CD4-positive, alpha-beta T cell (primary cell): Measurements from ENCODE around the gene TPM3. TPM values are rescaled to one million over a fixed set of nuclear protein-coding genes. Genes with fewer than 3 reads are reported as not detected.

Experiments
- ATAC-seq: fragments of 200-7000 bp; cut with Tn5 transposase; one replicate; pipeline ENCODE4 v1.10.0; 2022; ENCODE audit warnings: mild to moderate bottlenecking; ENCODE audit not compliant: poor library complexity
- CTCF ChIA-PET: fragments of 350-600 bp; sonication (Branson Sonifier 250); formaldehyde crosslinking; loops from one replicate; lab custom pipeline; 2021; ENCODE audit warnings: antibody characterized with exemption, inconsistent platforms; lab: Charles Lee
- POLR2A ChIA-PET: fragments of 350-600 bp; sonication (Branson Sonifier 250); formaldehyde crosslinking; loops from one replicate; lab custom pipeline; 2021; ENCODE audit warnings: antibody characterized with exemption, inconsistent platforms; lab: Charles Lee
- DNase-seq, 14 experiments: peaks; one replicate each; pipeline ENCODE4 v3.0.0-alpha.2; 2013 to 2020; ENCODE audit warnings: mixed read lengths in 2 of 14
- H3K27ac ChIP-seq, 2 donors: one replicate each; pipeline versions ENCODE4 v1.5.1 to v1.7.0; 2013; ENCODE audit warnings: low read length in 2 of 2, low read depth in 1 of 2, mild to moderate bottlenecking in 1 of 2
- H3K27me3 ChIP-seq, 2 experiments: 1 replicate in 1 of 2; 2 replicates in 1 of 2; pipeline versions ENCODE4 v1.6.1 to v1.7.0; 2013; ENCODE audit warnings: low read length in 2 of 2, control low read depth in 1 of 2, mild to moderate bottlenecking in 1 of 2, moderate library complexity in 1 of 2; ENCODE audit not compliant: insufficient read depth in 2 of 2, control insufficient read depth in 1 of 2
- H3K36me3 ChIP-seq: one replicate; pipeline ENCODE4 v1.6.1; 2013; ENCODE audit warnings: low read length, control low read depth; ENCODE audit not compliant: insufficient read depth
- H3K4me1 ChIP-seq: one replicate; pipeline ENCODE4 v1.6.1; 2013; ENCODE audit warnings: low read length, control low read depth; ENCODE audit not compliant: insufficient read depth
- H3K4me3 ChIP-seq: one replicate; pipeline ENCODE4 v1.5.1; 2013; ENCODE audit warnings: mild to moderate bottlenecking, low read length, moderate library complexity
- H3K9me3 ChIP-seq, 2 experiments: 1 replicate in 1 of 2; 2 replicates in 1 of 2; pipeline versions ENCODE4 v1.6.1 to v1.7.0; 2013; ENCODE audit warnings: low read length in 2 of 2, mild to moderate bottlenecking in 2 of 2, control low read depth in 1 of 2, moderate library complexity in 1 of 2; ENCODE audit not compliant: control insufficient read depth in 1 of 2, insufficient read depth in 1 of 2
- H3K27ac Mint-ChIP-seq: one replicate; pipeline ENCODE4 v1.8.0; 2020; ENCODE audit warnings: mixed read lengths
- H3K27me3 Mint-ChIP-seq: one replicate; pipeline ENCODE4 v1.8.0; 2021; ENCODE audit warnings: mixed read lengths
- H3K36me3 Mint-ChIP-seq: one replicate; pipeline ENCODE4 v1.8.0; 2021; ENCODE audit warnings: low read depth, mixed read lengths
- H3K4me1 Mint-ChIP-seq: one replicate; pipeline ENCODE4 v1.8.0; 2021; ENCODE audit warnings: low read depth, mixed read lengths
- H3K4me3 Mint-ChIP-seq: one replicate; pipeline ENCODE4 v1.8.0; 2020; ENCODE audit warnings: mild to moderate bottlenecking, mixed read lengths
- H3K9me3 Mint-ChIP-seq: one replicate; pipeline ENCODE4 v1.8.0; 2020; ENCODE audit warnings: mixed read lengths
- intact Hi-C, 2 experiments: fragments of 100-400 bp; cut with DNase I in 1 of 2; cut with micrococcal nuclease in 1 of 2; formaldehyde crosslinking; loops; one replicate each; pipeline versions ENCODE4 v1.15.1 to v1.9.0; 2023 to 2025; cut with DNase I, micrococcal nuclease
- microRNA-seq: library from miRNA; unstranded; fragments of <30 nt; microRNA quantifications from one replicate; pipeline ENCODE4 v1.2.0, GENCODE V29; 2021; ENCODE audit warnings: borderline microRNAs expressed, borderline replicate concordance
- total RNA-seq, 174 experiments: library from RNA in 2 of 174; stranded (reverse) in 2 of 174; gene quantifications; one replicate each; pipeline ENCODE4 v1.2.3 and lab custom pipeline; 2021 to 2026
- TF ChIP-seq, protein P1 (sequence below): fragments of 200-600 bp; IDR thresholded peaks from one replicate; pipeline ENCODE4 v1.8.0; 2022; ENCODE audit warnings: antibody characterized with exemption, mild to moderate bottlenecking

The TPM3 gene
- total RNA-seq, 2 experiments from 2014 or later: 345 to 357 TPM

DNA sequence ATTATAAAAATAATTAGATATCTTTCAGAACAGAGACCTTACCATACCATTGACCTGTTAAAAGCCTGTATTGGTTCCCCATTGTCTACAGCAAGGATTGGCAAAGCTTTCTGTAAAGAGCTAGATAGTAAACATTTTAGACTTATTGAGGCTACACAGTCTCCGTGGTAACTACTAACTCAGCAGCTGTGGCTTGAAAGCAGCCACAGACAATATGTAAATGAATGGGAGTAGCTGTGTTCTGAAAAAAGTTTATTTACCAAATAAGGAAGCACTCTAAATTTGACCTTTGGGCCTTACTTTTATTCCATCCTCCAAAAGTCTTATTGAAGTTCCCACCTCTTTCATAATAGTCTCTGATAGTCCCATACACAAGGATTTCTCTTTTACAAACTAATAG lies 76.7 kb downstream of the TPM3 start:
- ChIA-PET POLR2A (no interaction called here), CTCF (no interaction called here)
- H3K36me3 ChIP-seq: no peaks in the 10 kb centered on the region
- TF ChIP-seq, protein P1, sequence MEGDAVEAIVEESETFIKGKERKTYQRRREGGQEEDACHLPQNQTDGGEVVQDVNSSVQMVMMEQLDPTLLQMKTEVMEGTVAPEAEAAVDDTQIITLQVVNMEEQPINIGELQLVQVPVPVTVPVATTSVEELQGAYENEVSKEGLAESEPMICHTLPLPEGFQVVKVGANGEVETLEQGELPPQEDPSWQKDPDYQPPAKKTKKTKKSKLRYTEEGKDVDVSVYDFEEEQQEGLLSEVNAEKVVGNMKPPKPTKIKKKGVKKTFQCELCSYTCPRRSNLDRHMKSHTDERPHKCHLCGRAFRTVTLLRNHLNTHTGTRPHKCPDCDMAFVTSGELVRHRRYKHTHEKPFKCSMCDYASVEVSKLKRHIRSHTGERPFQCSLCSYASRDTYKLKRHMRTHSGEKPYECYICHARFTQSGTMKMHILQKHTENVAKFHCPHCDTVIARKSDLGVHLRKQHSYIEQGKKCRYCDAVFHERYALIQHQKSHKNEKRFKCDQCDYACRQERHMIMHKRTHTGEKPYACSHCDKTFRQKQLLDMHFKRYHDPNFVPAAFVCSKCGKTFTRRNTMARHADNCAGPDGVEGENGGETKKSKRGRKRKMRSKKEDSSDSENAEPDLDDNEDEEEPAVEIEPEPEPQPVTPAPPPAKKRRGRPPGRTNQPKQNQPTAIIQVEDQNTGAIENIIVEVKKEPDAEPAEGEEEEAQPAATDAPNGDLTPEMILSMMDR: no peak
- Mint-ChIP-seq H3K4me1 (peaks cover 10% of the 10 kb centered on the region), H3K36me3 (no peaks in the 10 kb centered on the region), H3K27ac (peak overlapping the region; percentile 16), H3K9me3 (no peaks in the 10 kb centered on the region), H3K4me3 (no peak overlapping the region), H3K27me3 (no peaks in the 10 kb centered on the region)
- peak; percentile 62 for ATAC-seq
- no peak overlapping the region for H3K27ac ChIP-seq
- H3K9me3 ChIP-seq: no peaks in the 10 kb centered on the region
- DNase-seq: peak in 3 of 14 experiments; percentile 27 to 44 (median 34)
- no peak overlapping the region for H3K4me3 ChIP-seq
- H3K27me3 ChIP-seq: no peaks in the 10 kb centered on the region
- intact Hi-C loops: no loop called here
- H3K4me1 ChIP-seq: peaks cover 6% of the 10 kb centered on the region

Small RNA genes lying within 50 kb of the gene (microRNA-seq; reads per million reads assigned to microRNA genes)
- gene MIR190B: 13.4 reads per million, percentile 45 among the genes with 10 or more reads in this experiment

Other genes with a start within 250 kb of the TPM3 start
- gene DENND4B, start 245.4 kb downstream of the TPM3 start, total RNA-seq: 10 to 100 TPM; 87.0 to 98.7 TPM
- gene CRTC2, start 233.5 kb downstream of the TPM3 start, total RNA-seq: 100 to 1,000 TPM; 147 to 152 TPM
- gene SLC39A1, start 228.6 kb downstream of the TPM3 start, total RNA-seq: 1 to 10 TPM; 6.4 to 6.9 TPM
- gene CREB3L4, start 224.2 kb downstream of the TPM3 start, total RNA-seq: 1 to 10 TPM; 2.9 to 3.9 TPM
- 10 to 100 TPM; 80.4 to 80.9 TPM for gene JTB, start 214.4 kb downstream of the TPM3 start, total RNA-seq
- under 1 TPM; 0.28 to 0.30 TPM for gene RAB13, start 205.8 kb downstream of the TPM3 start, total RNA-seq
- gene RPS27, start 201.3 kb downstream of the TPM3 start, total RNA-seq: 1,000 to 10,000 TPM; 7,636 to 8,442 TPM
- gene NUP210L, start 37.0 kb downstream of the TPM3 start, total RNA-seq: under 1 TPM; 0.03 to 0.08 TPM
- not detected for gene CFAP141, start 14.2 kb upstream of the TPM3 start, total RNA-seq
- 100 to 1,000 TPM; 224 to 234 TPM for gene UBAP2L, start 28.9 kb upstream of the TPM3 start, total RNA-seq
- 10 to 100 TPM; 57.5 to 62.5 TPM for gene HAX1, start 80.5 kb upstream of the TPM3 start, total RNA-seq
- not detected for gene AQP10, start 129.0 kb upstream of the TPM3 start, total RNA-seq
- gene ATP8B2, start 133.4 kb upstream of the TPM3 start, total RNA-seq: 10 to 100 TPM; 72.7 to 80.7 TPM
- gene IL6R, start 213.2 kb upstream of the TPM3 start, total RNA-seq: 10 to 100 TPM; 31.7 to 35.0 TPM